ENCODE measurements around the gene PDPN.

PDPN gene

DNA sequence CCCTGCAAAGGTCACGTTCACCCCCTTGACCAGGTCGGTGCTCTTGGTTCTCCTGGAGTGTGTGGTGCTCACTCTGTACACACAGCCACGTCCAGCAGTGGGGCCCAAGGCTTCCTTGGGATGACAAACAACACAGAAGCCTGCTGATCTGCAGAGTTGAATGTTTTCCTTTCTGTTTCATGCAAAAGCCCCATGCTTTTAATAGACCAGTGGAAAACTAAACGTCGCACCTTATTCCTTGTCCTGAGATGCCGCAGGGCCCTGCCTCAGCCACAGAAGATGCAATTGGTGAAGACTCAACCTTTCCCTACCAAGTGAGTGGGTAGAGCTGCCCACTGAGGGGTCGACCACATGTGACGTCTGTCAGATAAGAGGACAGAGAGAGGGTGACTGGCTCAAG, 5.8 kb upstream of the PDPN start:
- no peak for DNase-seq (ENCODE audit: low read depth in 2 of 2)

DNA sequence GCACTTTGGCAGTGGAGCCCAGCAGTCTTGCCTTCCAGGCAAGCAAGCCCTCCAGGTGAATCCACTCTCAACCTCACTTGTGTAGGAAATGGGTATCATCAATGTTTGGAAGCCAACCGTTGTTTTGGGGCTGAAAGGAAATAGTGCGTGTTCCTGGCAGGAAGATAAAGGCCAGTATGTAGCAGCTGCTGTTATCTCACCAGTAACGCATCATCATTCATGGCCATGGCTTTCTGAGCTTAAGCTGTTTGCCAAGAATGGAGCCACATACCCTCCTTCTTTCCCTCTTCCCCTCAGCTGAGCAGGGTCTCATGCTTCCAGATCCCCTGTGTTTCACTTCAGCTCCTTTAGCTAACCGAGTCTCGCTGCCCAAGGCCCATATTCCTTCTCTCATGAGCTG, 2.2 kb upstream of the PDPN start:
- no peak for DNase-seq (ENCODE audit: low read depth in 2 of 2)

DNA sequence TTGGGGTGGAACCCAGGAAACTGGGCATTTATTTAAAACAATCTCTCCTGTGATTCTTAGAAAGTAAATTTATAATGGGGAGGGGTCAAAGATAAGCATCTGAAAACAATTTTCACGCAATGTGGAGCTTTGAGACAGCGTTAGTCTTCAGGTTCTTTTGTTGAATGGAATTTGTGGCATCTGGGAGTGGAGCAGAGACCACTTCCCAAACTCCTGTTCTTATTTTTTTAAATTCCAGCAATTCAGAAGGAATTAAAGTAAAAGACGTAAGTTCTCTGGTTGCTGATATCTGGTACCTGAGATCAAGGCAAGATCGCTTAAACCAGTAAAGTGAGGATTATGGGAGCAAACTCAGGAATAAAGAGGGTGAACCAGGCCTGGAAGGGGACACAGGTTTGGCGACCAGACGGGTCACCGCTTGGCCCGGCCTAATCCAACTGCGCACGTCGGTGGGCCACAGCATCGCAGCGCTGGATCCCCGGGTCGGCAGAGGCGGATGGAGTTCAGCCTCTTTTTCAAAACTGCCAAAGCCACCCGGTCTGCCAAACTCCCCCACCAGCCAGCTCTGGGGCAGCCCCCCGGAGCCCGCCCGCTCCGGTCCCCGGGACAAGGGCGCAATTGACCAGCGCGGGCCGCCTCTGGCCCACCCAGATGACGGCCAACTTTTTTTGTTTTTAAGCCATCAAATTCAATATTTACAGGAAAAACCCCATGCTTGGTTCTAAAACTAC, 754 bp upstream of the PDPN start:
- DNase-seq (ENCODE audit: low read depth in 2 of 2), result no peak

DNA sequence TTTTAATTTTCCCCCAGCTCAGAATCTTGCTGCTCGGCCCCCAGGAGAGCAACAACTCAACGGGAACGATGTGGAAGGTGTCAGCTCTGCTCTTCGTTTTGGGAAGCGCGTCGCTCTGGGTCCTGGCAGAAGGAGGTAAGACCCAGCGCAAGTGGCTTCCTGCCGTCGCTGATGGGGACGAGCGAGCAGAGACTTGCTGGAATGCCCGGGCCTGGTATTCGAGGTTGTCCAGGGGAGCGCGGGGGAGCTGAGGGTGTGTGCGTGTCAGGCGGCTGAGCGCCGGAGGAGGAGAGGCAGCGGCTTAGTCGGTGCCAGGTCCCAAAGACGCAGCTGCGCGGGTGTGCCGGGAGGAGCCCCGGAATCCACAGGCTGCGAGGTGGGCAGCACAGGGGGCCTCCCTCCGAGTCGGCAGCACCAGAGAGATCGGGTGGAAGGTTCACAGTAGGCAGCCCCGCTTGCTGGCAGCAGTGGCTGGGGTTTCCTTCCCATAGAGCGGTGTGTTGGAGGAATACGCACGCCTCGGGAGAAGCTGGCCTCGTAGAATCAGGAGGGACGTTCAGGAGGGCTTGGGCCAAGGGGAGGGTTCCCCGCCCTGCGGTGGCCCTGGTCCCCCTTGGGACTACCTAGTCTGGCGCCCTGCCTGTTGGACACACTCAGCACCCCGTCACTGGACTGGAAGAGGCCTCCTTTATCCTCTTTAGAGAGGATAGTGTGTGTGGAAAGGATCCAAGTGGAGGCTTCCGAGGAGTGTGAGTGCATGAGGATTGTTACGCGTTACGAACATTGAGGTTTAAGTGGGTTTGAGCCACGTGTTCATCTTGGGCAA, 547 bp downstream of the PDPN start:
- no peak for DNase-seq (ENCODE audit: low read depth in 2 of 2)

GRCh38 chr1:13584876-13585611, 1.4 kb downstream of the PDPN start:
- DNase-seq (ENCODE audit: low read depth in 2 of 2), result no peak

DNA sequence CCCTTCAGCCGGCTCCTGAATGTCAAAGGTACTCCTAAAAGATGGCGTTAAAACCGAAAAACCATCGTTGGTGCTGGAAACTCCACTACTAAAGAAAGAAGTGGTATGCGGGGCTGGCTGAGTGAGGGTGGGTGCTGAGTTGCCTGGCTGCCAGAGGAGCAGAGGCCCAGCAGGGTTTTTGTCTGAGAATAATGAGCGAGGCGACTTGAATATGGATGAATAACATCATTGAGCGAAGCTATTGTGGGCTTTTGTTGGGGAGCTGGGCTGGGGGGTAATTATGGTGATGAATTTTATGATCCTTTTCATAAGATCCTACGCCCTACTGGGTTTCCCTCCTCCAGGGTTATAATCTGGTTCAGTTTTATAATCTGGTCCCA, 2.0 kb downstream of the PDPN start:
- DNase-seq (ENCODE audit: low read depth in 2 of 2), result no peak

DNA sequence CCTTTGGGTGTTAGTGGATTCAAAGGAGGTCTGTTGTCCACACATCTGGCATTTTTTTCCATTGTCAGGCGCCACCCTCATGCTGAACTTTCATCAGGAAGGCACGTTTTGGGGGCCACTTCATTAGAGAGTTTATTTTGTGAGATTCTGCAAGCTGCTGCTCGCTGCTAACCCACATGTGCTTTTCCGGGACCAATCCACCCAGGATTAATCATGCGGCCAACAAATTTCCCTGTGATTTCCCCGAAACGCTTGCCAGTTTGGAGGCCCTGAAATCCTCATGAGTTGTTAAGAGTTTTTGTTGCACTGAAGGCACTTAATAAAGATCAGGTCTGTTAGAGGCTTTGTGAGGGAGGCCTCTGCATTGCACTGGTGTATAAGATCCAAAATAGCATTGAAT, 2.4 kb downstream of the PDPN start:
- no peak for DNase-seq (ENCODE audit: low read depth in 2 of 2)

- DNase-seq (ENCODE audit: low read depth in 2 of 2), result no peak
Measured at GRCh38 chr1:13587256-13588030, 3.8 kb downstream of the PDPN start.

DNA sequence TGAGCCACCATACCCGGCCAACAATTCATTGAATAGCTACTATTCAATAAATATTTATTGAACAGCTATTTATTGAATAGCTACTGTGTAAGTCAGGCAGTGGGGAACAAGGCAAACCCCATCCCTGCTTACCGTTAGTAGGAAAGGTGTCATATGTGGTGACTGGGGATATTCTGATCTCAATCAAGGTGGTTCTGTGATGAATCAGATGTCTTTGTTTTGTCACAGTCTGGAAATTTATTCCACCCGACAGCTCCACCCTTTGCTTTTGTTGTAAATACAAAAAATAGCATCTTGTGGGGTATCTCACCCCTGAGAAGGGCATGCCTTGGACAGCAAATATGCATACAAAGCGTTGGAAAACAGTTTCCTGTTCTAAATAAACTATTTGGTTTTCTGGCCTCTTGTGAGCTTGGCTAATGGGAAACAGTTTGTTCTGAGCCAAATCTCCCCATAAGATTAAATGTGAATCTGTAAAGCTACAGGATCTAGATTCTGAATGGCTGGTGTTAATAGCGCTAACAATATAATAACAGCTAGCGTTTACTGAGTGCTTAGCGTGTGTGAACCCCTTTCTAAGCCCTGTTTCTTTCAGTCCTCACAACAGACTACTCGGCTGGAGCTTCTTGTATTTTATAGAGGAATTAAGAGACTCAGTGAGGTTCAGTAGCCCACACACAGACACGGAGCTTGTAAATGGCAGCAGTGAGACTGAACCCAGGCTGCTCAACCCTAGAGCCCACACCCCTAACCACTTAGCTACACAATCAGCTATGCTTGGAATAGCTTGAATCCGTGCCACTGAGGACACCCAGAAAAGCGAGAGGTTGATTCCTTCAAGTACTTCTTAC, 5.5 kb downstream of the PDPN start:
- no peak for DNase-seq (ENCODE audit: low read depth in 2 of 2)

DNA sequence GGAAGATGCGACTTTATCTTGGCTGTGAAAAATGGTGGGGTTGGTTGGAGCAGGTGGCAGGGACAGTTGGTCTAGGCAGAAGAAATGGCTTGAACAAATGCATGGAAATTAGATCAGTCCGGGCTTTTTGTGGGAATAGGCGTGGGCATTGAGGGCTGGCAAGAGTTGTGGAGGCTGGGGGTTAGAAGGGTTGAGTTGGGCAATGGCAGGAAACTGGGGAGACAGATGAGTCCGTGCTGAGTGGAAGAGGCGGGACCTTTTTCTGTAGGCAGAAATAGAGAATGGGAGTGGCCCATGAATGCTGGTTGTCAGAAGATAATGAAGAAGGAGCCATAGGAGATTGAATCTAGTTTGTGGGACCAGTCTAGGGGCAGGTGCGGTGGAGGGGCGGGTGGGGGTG, 6.9 kb downstream of the PDPN start:
- DNase-seq (ENCODE audit: low read depth in 2 of 2), result no peak

DNA sequence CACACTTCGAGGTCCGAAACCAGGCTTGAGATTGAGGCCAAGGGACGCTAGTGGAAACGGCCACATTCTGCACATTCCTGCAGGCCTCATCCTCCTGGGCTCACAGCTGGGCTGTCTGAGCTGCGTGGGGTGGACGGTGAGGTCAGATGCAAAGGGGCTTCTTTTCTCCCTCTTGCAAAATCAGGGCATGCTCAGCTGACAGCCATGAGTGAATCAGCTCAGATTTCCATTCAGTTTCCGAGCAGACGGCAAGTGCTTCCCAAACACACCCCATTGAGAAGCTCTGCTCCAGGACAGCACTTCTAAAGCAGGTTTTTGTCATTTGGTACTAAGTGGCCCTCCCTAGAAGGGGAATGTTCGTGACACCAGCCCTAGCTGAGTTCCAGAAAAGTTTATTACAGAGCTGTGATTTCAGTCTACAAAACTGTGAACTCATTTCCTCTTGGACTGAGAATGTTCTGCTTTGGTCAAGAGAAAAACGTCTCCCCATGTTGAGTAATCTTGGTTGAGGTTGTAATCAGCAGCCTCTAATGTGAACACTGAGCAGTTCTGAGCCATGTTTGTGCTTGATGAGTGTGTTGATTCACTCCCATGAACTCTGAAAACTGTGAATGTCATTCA, 10.0 kb downstream of the PDPN start:
- DNase-seq (ENCODE audit: low read depth in 2 of 2), result no peak

DNA sequence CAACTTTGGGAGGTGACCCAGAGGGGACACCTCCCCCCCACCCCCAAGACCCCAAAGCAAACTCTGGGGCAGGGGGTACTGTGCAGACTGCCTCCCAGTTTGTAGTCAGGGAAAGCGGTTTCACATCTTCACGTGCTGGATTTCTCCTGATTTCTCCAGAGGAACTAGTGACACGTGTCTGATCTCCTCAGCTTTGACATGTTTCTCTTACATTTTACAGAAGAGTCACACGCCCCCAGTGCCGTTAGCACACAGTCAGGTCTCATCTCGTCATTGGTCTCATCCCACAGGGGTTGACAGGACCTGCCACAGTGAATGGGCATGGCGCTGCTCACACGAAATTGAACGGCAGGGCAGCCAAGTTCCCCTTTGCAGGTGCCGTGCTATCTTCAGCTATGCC, 11.8 kb downstream of the PDPN start:
- no peak for DNase-seq (ENCODE audit: low read depth in 2 of 2)

DNA sequence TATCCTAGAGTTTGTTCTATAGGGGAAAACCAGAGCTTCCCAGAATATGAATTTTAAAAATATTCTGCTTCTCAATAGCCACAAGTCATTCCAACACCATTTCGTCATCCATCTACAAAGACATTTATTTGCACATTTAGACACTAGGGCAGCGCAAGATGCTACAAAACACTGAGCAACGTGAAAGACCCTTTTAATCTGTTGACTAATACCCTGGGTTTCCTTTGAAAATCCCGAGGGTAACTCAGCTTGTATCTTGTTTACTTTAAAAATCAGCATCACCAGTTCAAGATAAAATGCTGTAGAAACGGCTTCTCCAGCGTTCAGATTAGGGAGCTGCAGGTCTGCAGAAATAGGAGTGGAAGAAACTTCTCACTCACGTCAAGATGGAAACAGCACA, 13.5 kb downstream of the PDPN start:
- DNase-seq (ENCODE audit: low read depth in 2 of 2), result no peak

- no peak for DNase-seq (ENCODE audit: low read depth in 2 of 2)
Measured at GRCh38 chr1:13600762-13601453, 17.3 kb downstream of the PDPN start.

GRCh38 chr1:13604176-13604575, 20.5 kb downstream of the PDPN start:
- no peak for DNase-seq (ENCODE audit: low read depth in 2 of 2)

GRCh38 chr1:13604721-13605120, 21.1 kb downstream of the PDPN start:
- DNase-seq (ENCODE audit: low read depth in 2 of 2), result no peak

- DNase-seq (ENCODE audit: low read depth in 2 of 2), result no peak
Measured at GRCh38 chr1:13605159-13605558, 21.5 kb downstream of the PDPN start.

DNA sequence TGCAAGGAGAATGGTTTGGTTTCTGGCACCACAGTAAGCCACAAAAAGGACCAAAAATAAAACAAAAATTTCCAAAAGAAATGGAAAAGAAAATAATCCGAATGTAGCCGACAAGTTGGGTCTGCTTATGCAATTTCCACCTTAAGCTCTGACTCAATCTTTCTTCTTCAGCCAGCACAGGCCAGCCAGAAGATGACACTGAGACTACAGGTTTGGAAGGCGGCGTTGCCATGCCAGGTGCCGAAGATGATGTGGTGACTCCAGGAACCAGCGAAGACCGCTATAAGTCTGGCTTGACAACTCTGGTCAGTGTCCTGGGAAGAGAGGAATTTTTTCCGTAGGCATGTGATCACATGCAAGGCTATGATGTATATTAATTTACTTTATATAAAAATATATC, 23.4 kb downstream of the PDPN start:
- DNase-seq (ENCODE audit: low read depth in 2 of 2), result no peak

DNA sequence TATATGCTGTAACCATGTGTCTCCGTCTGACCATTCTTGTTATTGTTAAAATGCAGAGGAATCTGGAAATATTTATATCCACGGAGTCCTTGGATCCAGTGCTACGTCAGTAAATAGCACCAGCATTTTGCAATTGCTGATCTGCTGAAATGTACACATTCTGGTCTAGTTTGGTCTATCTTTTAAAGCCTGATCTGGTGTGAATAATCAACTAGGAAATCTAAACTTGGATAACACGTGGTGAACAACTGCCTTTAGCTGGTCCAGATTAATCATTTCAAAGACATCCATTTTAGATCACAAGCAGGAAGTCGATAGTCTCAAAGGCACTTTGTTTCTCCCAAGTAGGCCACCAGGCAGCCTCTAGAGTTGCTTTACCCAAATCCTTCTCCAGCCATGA, 32.6 kb downstream of the PDPN start:
- no peak for DNase-seq (ENCODE audit: low read depth in 2 of 2)

DNA sequence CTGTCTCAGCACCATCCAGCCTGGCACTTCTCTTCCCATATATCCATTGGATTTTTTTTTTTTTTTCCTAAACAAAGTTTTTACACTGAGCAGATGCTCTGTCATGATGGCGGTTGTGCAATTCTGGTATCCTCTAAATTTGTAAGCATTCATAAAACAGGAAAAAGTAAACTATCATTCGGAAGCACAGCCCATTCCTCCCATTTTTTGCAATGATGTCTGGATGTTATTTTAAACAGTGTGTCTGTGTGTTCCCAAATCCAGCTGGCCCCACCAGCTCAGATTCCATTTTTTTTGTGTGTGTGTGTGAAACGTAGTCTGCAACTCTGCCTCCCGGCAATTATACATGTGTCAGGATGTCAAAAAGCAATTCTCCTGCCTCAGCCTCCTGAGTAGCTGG, 33.5 kb downstream of the PDPN start:
- no peak for DNase-seq (ENCODE audit: low read depth in 2 of 2)
